H1 (cell line): Measurements from ENCODE around the gene SMOC2. TPM values are rescaled to one million over a fixed set of nuclear protein-coding genes. Genes with fewer than 3 reads are reported as not detected.

ENCODE experiments used
- BRCA1 ChIP-seq: IDR thresholded peaks from 2 replicates; pipeline ENCODE4 v1.6.1; 2012; ENCODE audit warnings: low read depth, low read length, improper control_type of control experiment
- polyA plus RNA-seq, 7 experiments: library from polyadenylated mRNA; depleted of rRNA in 3 of 7; stranded (reverse) in 5 of 7; unstranded in 2 of 7; fragments of >200 nt in 5 of 7; fragments of 200-250 nt in 2 of 7; gene quantifications; 1 replicate in 5 of 7; 2 replicates in 1 of 7; 4 replicates in 1 of 7; pipeline versions ENCODE4 v1.2.1 to v1.2.3, GENCODE V29; 2011 to 2013; ENCODE audit warnings: missing spikeins in 2 of 7, mixed read lengths in 2 of 7
- total RNA-seq: library from RNA; stranded (reverse); fragmentation: NEBNext Ultra II Directional; extraction: Animal tissue kit (Norgen Biotek cat#: 25700); gene quantifications from 2 replicates; pipeline ENCODE4 v1.2.1, GENCODE V29; 2021
- TF ChIP-seq, protein P1 (sequence below): IDR thresholded peaks from 2 replicates; pipeline ENCODE4 v1.6.1; 2012; ENCODE audit warnings: inconsistent platforms
- TF ChIP-seq, protein P2 (sequence below): IDR thresholded peaks from 2 replicates; pipeline ENCODE4 v1.6.1; 2012; ENCODE audit warnings: inconsistent platforms

Gene SMOC2
- total and polyA plus RNA-seq, 2 of the 8 experiments (the other 6 are each of a cell fraction or from before 2014, with no cell fraction given), result 7.7 to 8.5 TPM

DNA sequence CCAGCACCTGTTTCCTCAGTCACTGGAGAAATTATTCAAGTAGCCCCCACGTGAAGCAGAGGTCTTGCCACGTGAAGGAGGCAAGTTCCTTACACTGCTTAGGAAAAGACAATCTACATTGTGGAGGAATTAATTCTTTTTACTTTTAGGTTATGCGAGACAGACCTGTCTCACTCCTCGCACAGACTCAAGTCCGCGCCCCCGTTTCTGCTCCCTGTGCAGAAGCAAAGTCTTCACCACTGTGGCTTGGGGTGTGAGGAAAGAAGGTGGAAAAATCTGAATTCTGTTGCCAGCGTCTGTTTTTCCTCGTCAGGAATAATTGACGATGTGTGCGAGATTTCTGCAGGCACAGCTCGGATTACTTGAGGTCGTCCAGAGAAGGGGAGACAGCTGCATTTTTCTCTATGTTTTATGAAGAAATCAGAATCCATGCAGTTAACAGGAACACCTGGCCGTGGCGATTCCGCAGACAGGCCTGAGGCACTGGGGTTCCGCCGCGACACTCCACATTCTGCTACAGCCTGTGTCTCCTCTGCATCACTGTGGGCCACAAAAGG lies 185.1 kb downstream of the SMOC2 start (continued):
- TF ChIP-seq BRCA1, result no peak
- TF ChIP-seq, protein P1, sequence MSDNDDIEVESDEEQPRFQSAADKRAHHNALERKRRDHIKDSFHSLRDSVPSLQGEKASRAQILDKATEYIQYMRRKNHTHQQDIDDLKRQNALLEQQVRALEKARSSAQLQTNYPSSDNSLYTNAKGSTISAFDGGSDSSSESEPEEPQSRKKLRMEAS, result no peak
- TF ChIP-seq, protein P2, sequence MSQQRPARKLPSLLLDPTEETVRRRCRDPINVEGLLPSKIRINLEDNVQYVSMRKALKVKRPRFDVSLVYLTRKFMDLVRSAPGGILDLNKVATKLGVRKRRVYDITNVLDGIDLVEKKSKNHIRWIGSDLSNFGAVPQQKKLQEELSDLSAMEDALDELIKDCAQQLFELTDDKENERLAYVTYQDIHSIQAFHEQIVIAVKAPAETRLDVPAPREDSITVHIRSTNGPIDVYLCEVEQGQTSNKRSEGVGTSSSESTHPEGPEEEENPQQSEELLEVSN, result no peak
